HG03342 (cell line): ENCODE measurements around the gene PIGU.
A peak's percentile ranks its signal among the peaks of the same experiment; 100 is the strongest.
"Not testable (repeated sequence)": the region's sequence is repeated elsewhere in the genome, so short reads cannot be mapped to it uniquely, and the experiment has no call there.

Source experiments
- ATAC-seq: cut with Tn5 transposase; IDR thresholded peaks from one replicate; pipeline ENCODE4 v1.9.1; 2021; ENCODE audit warnings: mild to moderate bottlenecking, moderate library complexity; ENCODE audit not compliant: unreplicated experiment

PIGU gene

GRCh38 chr20:34706912-34707784, 30.3 kb upstream of the PIGU start:
- ATAC-seq: no peak

GRCh38 chr20:34706302-34706875, 29.5 kb upstream of the PIGU start:
- no peak for ATAC-seq

- no peak for ATAC-seq
Observed at GRCh38 chr20:34705397-34706301, 28.8 kb upstream of the PIGU start.

GRCh38 chr20:34705008-34705396, 28.1 kb upstream of the PIGU start:
- no peak for ATAC-seq

GRCh38 chr20:34704177-34705007, 27.5 kb upstream of the PIGU start, which contains the start of gene TP53INP2:
Gene TP53INP2, plus strand, starts transcription at chr20:34704344. Its CDS starts 4,396 bp downstream, at chr20:34708740.
- peak; percentile 52 for ATAC-seq

- no peak for ATAC-seq
Observed at GRCh38 chr20:34703424-34704176, 26.7 kb upstream of the PIGU start.

- ATAC-seq: no peak
Observed at GRCh38 chr20:34703061-34703423, 26.1 kb upstream of the PIGU start.

- no peak for ATAC-seq
Observed at GRCh38 chr20:34701405-34702085, 24.7 kb upstream of the PIGU start.

- ATAC-seq: no peak
Observed at GRCh38 chr20:34693414-34693813, 16.5 kb upstream of the PIGU start.

- no peak for ATAC-seq
Observed at GRCh38 chr20:34691838-34692237, 14.9 kb upstream of the PIGU start.

GRCh38 chr20:34689486-34689885, 12.6 kb upstream of the PIGU start:
- ATAC-seq: no peak

GRCh38 chr20:34683667-34684066, 6.8 kb upstream of the PIGU start:
- ATAC-seq: no peak

- no peak for ATAC-seq
Observed at GRCh38 chr20:34680586-34681175, 3.8 kb upstream of the PIGU start.

GRCh38 chr20:34675993-34676641, 775 bp downstream of the PIGU start:
- ATAC-seq: no peak

- ATAC-seq: no peak
Observed at GRCh38 chr20:34675561-34675960, 1.3 kb downstream of the PIGU start.

GRCh38 chr20:34673412-34673811, 3.5 kb downstream of the PIGU start:
- ATAC-seq: no peak

- ATAC-seq: no peak
Observed at GRCh38 chr20:34669094-34669493, 7.8 kb downstream of the PIGU start.

GRCh38 chr20:34664751-34665150, 12.1 kb downstream of the PIGU start:
- not testable (repeated sequence) for ATAC-seq
